ENCODE results near the gene STXBP6. TPM values are rescaled to one million over a fixed set of nuclear protein-coding genes. Genes with fewer than 3 reads are reported as not detected.
"Not testable (repeated sequence)": the region's sequence is repeated elsewhere in the genome, so short reads cannot be mapped to it uniquely, and the experiment has no call there.

STXBP6 gene
- total RNA-seq, 4 donors from 2014 or later, result 4.4 to 19.9 (median 8.2) TPM

DNA sequence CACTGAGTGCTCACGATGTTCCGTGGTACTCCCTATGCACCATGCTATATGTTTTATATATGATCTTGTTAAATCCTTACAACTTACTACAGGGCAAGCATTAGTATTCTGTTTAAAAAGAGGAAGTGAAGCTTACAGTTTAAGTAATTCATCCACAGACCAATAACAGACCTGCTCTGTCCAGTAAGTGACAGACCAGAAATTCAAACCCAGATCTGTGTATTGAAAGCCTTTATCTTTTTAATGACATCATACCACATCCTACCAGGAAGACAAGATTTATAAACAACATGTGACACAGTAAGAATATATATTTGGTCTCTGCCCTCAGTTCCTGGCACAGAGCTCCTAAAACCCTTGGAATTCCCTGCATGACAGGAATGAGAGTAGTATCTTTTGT, 206.5 kb downstream of the STXBP6 start:
- ATAC-seq (ENCODE audit: low FRiP score), result no peak

DNA sequence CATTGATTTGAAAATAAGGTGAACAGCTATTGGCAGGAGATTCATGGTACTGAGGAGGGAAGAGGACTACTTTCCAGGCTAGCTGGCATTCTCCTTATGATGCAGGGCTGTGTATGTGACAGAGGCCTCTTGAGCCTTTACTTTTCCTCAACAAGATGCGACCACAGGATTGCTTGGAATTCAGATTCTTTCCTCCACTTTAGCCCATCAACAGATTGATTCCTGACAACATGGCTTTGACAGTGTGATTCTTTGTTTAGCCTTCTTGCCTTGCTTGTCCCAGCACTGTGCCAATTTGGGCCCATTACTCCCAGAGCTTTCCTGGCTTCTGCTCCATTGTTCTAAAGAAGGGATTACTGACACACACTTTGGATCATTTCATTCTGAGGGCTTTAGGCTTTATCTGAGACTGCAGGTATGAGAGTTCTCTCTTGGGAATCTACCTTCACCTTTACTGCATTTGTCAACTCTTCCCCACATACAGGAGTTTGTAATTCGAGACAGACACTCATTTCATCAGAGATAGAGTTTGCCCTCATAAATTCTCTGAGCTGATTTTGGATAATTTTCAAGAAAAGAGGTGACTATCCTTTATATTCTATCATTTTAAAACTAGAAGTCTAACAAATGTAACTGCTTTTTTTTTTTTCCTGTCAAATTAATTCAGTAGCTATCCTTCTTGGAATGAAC, 209.6 kb downstream of the STXBP6 start:
- DNase-seq (ENCODE audit: low spot score), result no peak
- TF ChIP-seq, protein P1, sequence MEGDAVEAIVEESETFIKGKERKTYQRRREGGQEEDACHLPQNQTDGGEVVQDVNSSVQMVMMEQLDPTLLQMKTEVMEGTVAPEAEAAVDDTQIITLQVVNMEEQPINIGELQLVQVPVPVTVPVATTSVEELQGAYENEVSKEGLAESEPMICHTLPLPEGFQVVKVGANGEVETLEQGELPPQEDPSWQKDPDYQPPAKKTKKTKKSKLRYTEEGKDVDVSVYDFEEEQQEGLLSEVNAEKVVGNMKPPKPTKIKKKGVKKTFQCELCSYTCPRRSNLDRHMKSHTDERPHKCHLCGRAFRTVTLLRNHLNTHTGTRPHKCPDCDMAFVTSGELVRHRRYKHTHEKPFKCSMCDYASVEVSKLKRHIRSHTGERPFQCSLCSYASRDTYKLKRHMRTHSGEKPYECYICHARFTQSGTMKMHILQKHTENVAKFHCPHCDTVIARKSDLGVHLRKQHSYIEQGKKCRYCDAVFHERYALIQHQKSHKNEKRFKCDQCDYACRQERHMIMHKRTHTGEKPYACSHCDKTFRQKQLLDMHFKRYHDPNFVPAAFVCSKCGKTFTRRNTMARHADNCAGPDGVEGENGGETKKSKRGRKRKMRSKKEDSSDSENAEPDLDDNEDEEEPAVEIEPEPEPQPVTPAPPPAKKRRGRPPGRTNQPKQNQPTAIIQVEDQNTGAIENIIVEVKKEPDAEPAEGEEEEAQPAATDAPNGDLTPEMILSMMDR (IDR thresholded peaks at IDR 0.05), result no peak
- ATAC-seq (ENCODE audit: low FRiP score), result no peak

More for the DNA sequence above, 206.5 kb downstream of the STXBP6 start:
- no peak for DNase-seq (ENCODE audit: low spot score)
- TF ChIP-seq, protein P1 (IDR thresholded peaks at IDR 0.05), result no peak

DNA sequence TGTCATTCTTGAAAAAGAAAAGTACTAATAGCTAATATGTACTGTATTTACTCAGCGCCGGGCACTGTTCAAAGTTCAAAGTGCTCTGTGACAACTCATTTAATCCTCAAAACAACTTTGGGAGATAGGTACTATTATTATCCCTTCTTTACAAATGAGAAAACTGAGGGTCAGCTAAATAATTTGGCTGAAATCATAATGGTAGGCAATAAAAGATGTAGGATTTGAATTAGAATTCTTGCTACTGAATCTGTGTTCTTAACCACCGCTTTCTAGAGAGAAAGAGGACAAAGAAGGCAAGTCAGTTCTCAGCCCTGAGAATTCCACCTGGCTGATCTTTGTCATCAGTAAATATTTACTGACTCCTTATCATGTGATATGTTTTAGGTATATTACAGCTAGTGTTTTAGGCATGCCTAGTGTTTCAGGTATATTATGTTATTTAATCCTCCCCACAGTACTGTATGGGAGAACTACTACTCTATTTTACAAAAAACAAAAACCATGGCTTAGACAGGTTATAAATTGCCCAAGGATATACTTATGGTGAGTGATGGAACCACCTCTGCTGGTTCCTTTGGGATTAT, 210.2 kb downstream of the STXBP6 start:
- DNase-seq (ENCODE audit: low spot score), result no peak
- TF ChIP-seq, protein P1 (IDR thresholded peaks at IDR 0.05), result no peak
- no peak for ATAC-seq (ENCODE audit: low FRiP score)

DNA sequence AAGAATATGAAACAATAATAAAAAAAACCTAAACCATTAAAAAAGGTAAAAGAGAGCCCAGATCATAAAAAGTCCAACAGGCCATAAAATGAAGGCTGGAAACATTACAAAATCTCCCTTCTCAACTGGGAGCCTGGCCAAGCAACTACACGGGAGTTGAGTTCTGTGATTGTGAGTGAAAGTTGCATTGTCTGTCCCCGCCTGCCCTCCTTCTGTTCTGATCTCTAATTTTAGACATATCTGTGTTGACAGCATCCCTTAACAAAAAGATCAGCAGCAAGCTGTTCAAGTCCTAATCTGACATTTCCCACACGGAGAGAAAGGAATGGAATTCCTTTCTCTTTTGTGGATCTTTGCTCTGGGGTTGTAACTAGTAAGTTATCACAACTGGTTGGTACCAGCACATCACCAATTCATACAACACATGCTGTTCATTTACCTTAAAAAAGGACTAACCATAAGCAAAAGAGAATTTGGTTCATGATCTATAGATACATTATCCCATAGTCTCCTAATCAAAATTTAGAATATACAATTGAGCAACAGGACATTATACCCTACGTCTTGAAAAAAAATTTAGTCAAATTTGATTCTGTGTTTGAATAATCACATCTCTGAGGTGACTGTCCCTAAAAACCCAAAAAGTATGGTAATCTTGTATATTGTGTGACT, 210.9 kb downstream of the STXBP6 start:
- ATAC-seq (ENCODE audit: low FRiP score) (no peak), DNase-seq (ENCODE audit: low spot score) (no peak)
- TF ChIP-seq, protein P1 (IDR thresholded peaks at IDR 0.05), result no peak

DNA sequence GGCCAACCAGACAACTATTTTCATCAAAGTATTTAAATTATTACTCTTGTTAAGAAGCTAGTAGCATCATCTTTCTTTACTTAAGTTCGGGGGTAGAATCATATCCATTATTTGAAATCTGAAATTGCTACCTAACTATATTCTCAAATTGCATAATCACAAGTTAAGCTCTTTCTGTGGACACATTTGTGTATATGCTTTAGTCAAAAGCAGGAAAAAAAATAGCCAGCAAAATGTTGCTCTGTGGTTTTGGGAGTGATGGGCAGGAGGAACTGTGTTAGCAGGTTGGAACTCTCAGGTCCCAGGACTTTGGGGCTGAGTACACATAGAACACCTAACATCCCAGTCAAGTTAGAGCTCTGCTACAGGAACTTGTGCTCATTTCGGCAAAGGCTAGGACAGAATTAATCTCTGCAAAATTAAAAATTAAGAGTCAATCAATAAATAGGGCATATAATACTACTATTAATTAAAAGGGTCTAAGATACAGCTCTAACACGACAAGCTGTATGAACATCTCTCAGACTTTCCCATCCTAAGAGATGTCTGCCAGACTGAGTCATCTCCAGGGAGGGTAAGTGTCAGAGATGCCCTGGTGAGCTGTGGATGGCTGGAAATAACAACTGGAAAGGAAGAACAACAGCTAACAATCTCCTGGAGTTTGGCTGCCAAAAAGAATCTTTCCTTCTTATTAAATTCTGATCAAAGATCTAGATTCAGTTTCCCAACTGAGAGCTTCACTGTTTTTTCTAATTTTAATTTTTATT, 212.5 kb downstream of the STXBP6 start:
- no peak for ATAC-seq (ENCODE audit: low FRiP score)
- TF ChIP-seq, protein P1 (IDR thresholded peaks at IDR 0.05), result no peak
- no peak for DNase-seq (ENCODE audit: low spot score)

DNA sequence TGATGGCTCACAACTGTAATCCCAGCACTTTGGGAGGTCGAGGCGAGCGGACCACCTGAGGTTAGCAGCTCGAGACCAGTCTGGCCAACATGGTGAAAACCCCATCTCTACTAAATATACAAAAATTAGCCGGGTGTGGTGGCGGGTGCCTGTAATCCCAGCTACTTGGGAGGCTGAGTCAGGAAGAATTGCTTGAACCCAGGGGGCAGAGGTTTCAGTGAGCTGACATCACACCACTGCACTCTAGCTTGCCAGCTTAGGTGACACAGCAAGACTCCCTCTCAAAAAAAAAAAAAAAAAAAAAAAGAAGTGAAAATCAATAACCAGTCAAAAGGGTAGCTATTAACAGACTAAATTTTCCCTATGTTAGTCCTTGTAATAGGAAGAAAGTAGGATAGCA, 213.6 kb downstream of the STXBP6 start:
- not testable (repeated sequence) for DNase-seq (ENCODE audit: low spot score); ATAC-seq (ENCODE audit: low FRiP score)

DNA sequence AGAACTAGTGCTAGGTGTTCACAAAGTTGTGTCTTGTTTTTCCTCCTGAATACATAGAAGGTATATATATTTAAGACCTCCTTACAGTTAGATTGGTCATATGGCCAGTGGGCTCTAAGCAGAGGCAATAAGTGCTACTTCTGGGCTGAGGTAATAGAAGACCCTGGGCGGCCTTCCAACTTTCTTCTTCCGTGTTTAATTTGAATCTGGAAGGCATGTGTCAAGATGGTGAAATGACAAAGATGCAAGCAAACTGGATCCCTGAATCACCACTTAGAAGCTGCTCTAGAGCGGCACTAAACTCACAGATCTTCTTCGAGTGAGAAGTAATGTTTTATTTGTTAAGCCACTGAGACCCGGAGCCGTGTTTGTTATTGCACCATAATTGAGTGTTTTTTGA, 215.0 kb downstream of the STXBP6 start:
- ATAC-seq (ENCODE audit: low FRiP score), result no peak

More for the DNA sequence above, 215.0 kb downstream of the STXBP6 start:
- TF ChIP-seq, protein P1 (IDR thresholded peaks at IDR 0.05), result no peak
- DNase-seq (ENCODE audit: low spot score), result no peak
